NCI-H146 (cell line): ENCODE results near the gene SLC25A13.

ENCODE experiments used
- DNase-seq: peaks from one replicate; lab custom pipeline; 2025; lab: John Stamatoyannopoulos, UW

Gene SLC25A13

GRCh38 chr7:96322847-96323461, 1.1 kb upstream of the SLC25A13 start:
- DNase-seq, result no peak

GRCh38 chr7:96322373-96322695, 436 bp upstream of the SLC25A13 start:
- DNase-seq, result no peak

GRCh38 chr7:96321031-96321657, 754 bp downstream of the SLC25A13 start:
- peak; percentile 87 for DNase-seq

- no peak for DNase-seq
These were observed 1.5 kb downstream of the SLC25A13 start for GRCh38 chr7:96320442-96320841.

- DNase-seq, result no peak
These were observed 2.5 kb downstream of the SLC25A13 start for GRCh38 chr7:96319439-96319838.

- DNase-seq, result no peak
These were observed 4.9 kb downstream of the SLC25A13 start for GRCh38 chr7:96316949-96317348.

GRCh38 chr7:96315125-96315512, 6.8 kb downstream of the SLC25A13 start:
- no peak for DNase-seq

- DNase-seq, result no peak
These were observed 7.3 kb downstream of the SLC25A13 start for GRCh38 chr7:96314402-96315124.

- DNase-seq, result no peak
These were observed 8.0 kb downstream of the SLC25A13 start for GRCh38 chr7:96313940-96314339.

- DNase-seq, result no peak
These were observed 9.4 kb downstream of the SLC25A13 start for GRCh38 chr7:96312502-96312901.

- DNase-seq, result no peak
These were observed 9.9 kb downstream of the SLC25A13 start for GRCh38 chr7:96311967-96312366.

GRCh38 chr7:96310110-96310509, 11.8 kb downstream of the SLC25A13 start:
- no peak for DNase-seq

GRCh38 chr7:96308950-96309263, 13.0 kb downstream of the SLC25A13 start:
- no peak for DNase-seq

- DNase-seq, result no peak
These were observed 13.5 kb downstream of the SLC25A13 start for GRCh38 chr7:96308253-96308949.

GRCh38 chr7:96306385-96307125, 15.3 kb downstream of the SLC25A13 start:
- DNase-seq, result no peak

GRCh38 chr7:96305915-96306314, 16.0 kb downstream of the SLC25A13 start:
- no peak for DNase-seq

GRCh38 chr7:96304573-96304972, 17.3 kb downstream of the SLC25A13 start:
- no peak for DNase-seq

- DNase-seq, result no peak
These were observed 18.0 kb downstream of the SLC25A13 start for GRCh38 chr7:96303686-96304443.

- DNase-seq, result peak; percentile 90
These were observed 18.7 kb downstream of the SLC25A13 start for GRCh38 chr7:96303105-96303685.

GRCh38 chr7:96300986-96301385, 20.9 kb downstream of the SLC25A13 start:
- DNase-seq, result no peak

- no peak for DNase-seq
These were observed 21.4 kb downstream of the SLC25A13 start for GRCh38 chr7:96300502-96300901.
